ENCODE data around the gene TPCN1. TPM values are rescaled to one million over a fixed set of nuclear protein-coding genes. Genes with fewer than 3 reads are reported as not detected.

Gene TPCN1
- polyA plus RNA-seq, 1 of the 3 experiments (the other 2 are of a cell fraction), result 15.7 TPM

- Histone ChIP-seq H3K4me3 (ENCODE audit: low read depth in 2 of 2, low read length in 1 of 2) (no peak overlapping the region), H3K27ac (ENCODE audit: low read depth in 2 of 2, low read length in 1 of 2) (no peak overlapping the region), H3K36me3 (replicated peaks in 1 of 2; ENCODE audit: control insufficient read depth in 1 of 2, insufficient read depth in 2 of 2, low read length in 1 of 2) (peaks cover 0 to 36% of the 10 kb centered on the region in 2 experiments), H3K4me1 (ENCODE audit: control insufficient read depth in 1 of 2, insufficient read depth in 2 of 2, low read depth in 1 of 2, low read length in 1 of 2) (peaks cover 0 to 23% of the 10 kb centered on the region in 2 experiments; a peak in 1 of 4 replicates), H3K9ac (no peak overlapping the region), H3K9me2 (no peaks in the 10 kb centered on the region), H3F3A (replicated peaks; ENCODE audit: insufficient read depth) (no peaks in the 10 kb centered on the region), H3K9me3 (no peaks in the 10 kb centered on the region), H3K4me2 (no peak overlapping the region), H2AFZ (ENCODE audit: low read depth) (no peak overlapping the region), H3K27me3 (ENCODE audit: insufficient read depth) (no peaks in the 10 kb centered on the region), H3K79me2 (ENCODE audit: insufficient read depth) (no peaks in the 10 kb centered on the region), H4K20me1 (ENCODE audit: insufficient read depth) (no peaks in the 10 kb centered on the region)
- ChIA-PET POLR2A (no interaction called here), CTCF (interaction anchor here (1.0 kb wide), 2 partner anchors 18 to 136 kb away, joined by 3 read pairs; no protein-coding TSS in a partner anchor)
- no peak for DNase-seq
- no peak for TF ChIP-seq SMC3 (IDR thresholded peaks at IDR 0.05; ENCODE audit: low read depth, low read length)
- WGBS (ENCODE audit: low lambda C conversion rate), result 97% methylated on average over 2 of the region's 2 CpGs
Observed at GRCh38 chr12:113289361-113289760, 68.1 kb downstream of the TPCN1 start.

DNA sequence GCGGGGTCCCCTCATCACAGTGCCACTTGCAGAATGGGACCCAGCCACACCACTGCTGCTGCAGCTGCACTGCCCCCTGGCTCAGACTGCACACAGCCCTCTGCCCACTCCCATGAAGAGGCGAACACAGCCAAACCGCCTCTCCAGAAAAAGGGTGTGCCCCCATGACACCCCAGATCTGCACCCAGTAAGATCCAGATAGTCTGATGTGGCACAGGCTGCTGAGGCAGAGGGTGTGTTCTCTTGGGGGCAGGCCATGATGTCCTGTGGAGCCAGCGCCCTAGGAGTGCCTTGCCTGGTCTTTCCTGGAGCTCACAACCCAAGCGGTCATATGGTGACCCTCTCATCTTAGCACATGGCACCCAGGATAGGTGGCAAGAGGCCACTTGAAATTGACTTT is 69.2 kb downstream of the TPCN1 start:
- no peak overlapping the region for H2AFZ ChIP-seq (ENCODE audit: low read depth)
- no peak for DNase-seq
- ChIA-PET POLR2A (no interaction called here), CTCF (interaction anchor here (1.1 kb wide), 1 partner anchor 11 kb away, joined by 3 read pairs; no protein-coding TSS in a partner anchor)
- H3K9me3 ChIP-seq, result no peaks in the 10 kb centered on the region
- H3K9ac ChIP-seq, result no peak overlapping the region
- no peak overlapping the region for H3K27ac ChIP-seq (ENCODE audit: low read depth in 2 of 2, low read length in 1 of 2)
- H3K36me3 ChIP-seq (replicated peaks in 1 of 2; ENCODE audit: control insufficient read depth in 1 of 2, insufficient read depth in 2 of 2, low read length in 1 of 2), result peaks cover 0 to 31% of the 10 kb centered on the region in 2 experiments
- H3F3A ChIP-seq (replicated peaks; ENCODE audit: insufficient read depth), result no peaks in the 10 kb centered on the region
- H4K20me1 ChIP-seq (ENCODE audit: insufficient read depth), result no peaks in the 10 kb centered on the region
- H3K4me3 ChIP-seq (ENCODE audit: low read depth in 2 of 2, low read length in 1 of 2), result no peak overlapping the region
- no peaks in the 10 kb centered on the region for H3K27me3 ChIP-seq (ENCODE audit: insufficient read depth)
- H3K9me2 ChIP-seq, result no peaks in the 10 kb centered on the region
- H3K4me2 ChIP-seq, result no peak overlapping the region
- WGBS (ENCODE audit: low lambda C conversion rate), result 100% methylated on average over 1 of the region's 5 CpGs
- H3K4me1 ChIP-seq (ENCODE audit: control insufficient read depth in 1 of 2, insufficient read depth in 2 of 2, low read depth in 1 of 2, low read length in 1 of 2), result peaks cover 0 to 27% of the 10 kb centered on the region in 2 experiments; a peak in 1 of 4 replicates
- H3K79me2 ChIP-seq (ENCODE audit: insufficient read depth), result no peaks in the 10 kb centered on the region
- TF ChIP-seq NFIC (IDR thresholded peaks at IDR 0.05; ENCODE audit: borderline replicate concordance) (no peak), JUND (IDR thresholded peaks at IDR 0.05) (no peak), POLR2AphosphoS5 (IDR thresholded peaks at IDR 0.05; ENCODE audit: low read depth, low read length) (no peak), FOXJ3 (CRISPR knock-in tag; IDR thresholded peaks at IDR 0.05) (no peak), RAD21 (IDR thresholded peaks at IDR 0.05; ENCODE audit: low read length) (no peak), USF1 (IDR thresholded peaks at IDR 0.05; ENCODE audit: borderline replicate concordance, low read depth) (no peak), GABPA (IDR thresholded peaks at IDR 0.05; ENCODE audit: low read depth) (no peak), PBX3 (IDR thresholded peaks at IDR 0.05) (no peak), USF2 (IDR thresholded peaks at IDR 0.05; ENCODE audit: borderline replicate concordance, low read depth, low read length) (no peak), GATA2 (CRISPR knock-in tag; IDR thresholded peaks at IDR 0.05) (no peak), FOXM1 (IDR thresholded peaks at IDR 0.05; ENCODE audit: low read depth) (no peak)
